Muscle of arm (tissue), 12 donors: ENCODE results near the gene SREBF1. TPM values are rescaled to one million over a fixed set of nuclear protein-coding genes. Genes with fewer than 3 reads are reported as not detected.

ENCODE experiments used
- DNase-seq: peaks from one replicate; pipeline ENCODE4 v3.0.0-alpha.2; 2013
- polyA plus RNA-seq, 12 donors: library from polyadenylated mRNA; unstranded; fragments of 120-200 nt; gene quantifications; one replicate each; pipeline ENCODE4 v1.2.1, GENCODE V29; 2013; ENCODE audit not compliant: insufficient read length in 12 of 12

SREBF1 gene
- polyA plus RNA-seq, 12 donors: 24.4 to 71.9 (median 29.6) TPM; not detected in 1

DNA sequence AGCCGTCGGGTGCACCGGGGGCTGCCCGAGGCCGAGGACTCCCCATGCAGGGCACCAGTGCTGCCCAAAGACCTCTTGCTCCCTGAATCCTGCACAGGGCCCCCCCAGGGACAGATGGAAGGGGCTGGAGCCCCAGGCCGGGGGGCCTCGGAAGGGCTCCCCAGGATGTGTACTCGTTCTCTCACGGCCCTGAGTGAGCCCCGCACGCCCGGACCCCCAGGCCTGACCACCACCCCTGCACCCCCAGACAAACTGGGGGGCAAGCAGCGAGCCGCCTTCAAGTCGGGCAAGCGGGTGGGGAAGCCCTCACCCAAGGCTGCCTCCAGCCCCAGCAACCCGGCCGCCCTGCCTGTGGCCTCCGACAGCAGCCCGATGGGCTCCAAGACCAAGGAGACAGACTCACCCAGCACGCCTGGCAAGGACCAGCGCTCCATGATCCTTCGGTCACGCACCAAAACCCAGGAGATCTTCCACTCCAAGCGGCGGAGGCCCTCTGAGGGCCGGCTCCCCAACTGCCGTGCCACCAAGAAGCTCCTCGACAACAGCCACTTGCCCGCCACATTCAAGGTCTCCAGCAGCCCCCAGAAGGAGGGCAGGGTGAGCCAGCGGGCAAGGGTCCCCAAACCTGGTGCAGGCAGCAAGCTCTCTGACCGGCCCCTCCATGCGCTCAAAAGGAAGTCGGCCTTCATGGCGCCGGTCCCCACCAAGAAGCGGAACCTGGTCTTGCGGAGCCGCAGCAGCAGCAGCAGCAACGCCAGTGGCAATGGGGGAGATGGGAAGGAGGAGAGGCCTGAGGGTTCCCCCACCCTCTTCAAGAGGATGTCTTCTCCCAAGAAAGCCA, 40.6 kb downstream of the SREBF1 start:
- no peak for DNase-seq

DNA sequence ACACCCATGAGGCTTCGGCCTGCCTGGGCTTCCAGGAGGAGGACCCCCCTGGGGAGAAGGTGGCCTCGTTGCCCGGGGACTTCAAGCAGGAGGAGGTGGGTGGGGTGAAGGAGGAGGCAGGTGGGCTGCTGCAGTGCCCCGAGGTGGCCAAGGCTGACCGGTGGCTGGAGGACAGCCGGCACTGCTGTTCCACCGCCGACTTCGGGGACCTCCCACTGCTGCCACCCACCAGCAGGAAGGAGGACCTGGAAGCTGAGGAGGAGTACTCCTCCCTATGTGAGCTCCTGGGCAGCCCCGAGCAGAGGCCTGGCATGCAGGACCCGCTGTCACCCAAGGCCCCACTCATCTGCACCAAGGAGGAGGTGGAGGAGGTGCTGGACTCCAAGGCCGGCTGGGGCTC, 41.5 kb downstream of the SREBF1 start:
- no peak for DNase-seq

- DNase-seq: no peak
Observed at GRCh38 chr17:17794382-17794781, 42.4 kb downstream of the SREBF1 start.

DNA sequence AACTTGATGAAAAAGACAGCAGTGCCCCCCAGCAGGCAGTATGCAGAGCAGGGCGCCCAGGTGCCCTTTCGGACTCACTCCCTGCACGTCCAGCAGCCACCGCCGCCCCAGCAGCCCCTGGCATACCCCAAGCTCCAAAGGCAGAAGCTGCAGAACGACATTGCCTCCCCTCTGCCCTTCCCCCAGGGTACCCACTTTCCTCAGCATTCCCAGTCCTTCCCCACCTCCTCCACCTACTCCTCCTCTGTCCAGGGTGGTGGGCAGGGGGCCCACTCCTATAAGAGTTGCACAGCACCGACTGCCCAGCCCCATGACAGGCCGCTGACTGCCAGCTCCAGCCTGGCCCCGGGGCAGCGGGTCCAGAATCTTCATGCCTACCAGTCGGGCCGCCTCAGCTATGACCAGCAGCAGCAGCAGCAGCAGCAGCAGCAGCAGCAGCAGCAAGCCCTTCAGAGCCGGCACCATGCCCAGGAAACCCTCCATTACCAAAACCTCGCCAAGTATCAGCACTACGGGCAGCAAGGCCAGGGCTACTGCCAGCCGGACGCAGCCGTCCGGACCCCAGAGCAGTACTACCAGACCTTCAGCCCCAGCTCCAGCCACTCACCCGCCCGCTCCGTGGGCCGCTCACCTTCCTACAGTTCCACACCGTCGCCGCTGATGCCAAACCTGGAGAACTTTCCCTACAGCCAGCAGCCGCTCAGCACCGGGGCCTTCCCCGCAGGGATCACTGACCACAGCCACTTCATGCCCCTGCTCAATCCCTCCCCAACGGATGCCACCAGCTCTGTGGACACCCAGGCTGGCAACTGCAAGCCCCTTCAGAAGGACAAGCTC, 43.2 kb downstream of the SREBF1 start:
- DNase-seq: no peak

DNA sequence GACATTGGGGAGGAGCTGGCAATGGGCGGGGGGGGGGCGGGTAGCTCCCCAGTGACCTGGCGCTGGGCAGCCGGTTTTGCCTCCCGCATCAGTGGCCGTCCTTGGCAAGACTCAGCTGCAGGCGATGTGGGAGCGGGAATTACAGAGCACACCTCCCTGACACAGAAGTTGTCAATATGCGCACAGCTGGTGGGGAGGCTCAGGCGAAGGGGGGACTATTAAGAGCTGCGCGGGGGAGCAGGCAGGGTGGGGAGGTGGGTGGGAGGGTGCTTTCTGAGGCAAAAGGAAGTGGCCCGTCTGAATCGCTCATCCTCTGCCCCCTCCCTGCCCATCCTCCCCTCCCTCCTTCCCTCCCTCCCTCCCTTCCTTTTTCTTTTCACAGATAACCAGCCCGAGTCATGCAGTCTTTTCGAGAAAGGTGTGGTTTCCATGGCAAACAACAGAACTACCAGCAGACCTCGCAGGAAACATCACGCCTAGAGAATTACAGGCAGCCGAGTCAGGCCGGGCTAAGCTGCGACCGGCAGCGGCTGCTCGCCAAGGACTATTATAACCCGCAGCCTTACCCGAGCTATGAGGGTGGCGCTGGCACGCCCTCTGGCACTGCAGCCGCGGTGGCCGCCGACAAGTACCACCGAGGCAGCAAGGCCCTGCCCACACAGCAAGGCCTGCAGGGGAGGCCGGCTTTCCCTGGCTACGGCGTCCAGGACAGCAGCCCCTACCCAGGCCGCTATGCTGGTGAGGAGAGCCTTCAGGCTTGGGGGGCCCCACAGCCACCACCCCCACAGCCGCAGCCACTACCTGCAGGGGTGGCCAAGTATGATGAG, 44.0 kb downstream of the SREBF1 start:
- no peak for DNase-seq

DNA sequence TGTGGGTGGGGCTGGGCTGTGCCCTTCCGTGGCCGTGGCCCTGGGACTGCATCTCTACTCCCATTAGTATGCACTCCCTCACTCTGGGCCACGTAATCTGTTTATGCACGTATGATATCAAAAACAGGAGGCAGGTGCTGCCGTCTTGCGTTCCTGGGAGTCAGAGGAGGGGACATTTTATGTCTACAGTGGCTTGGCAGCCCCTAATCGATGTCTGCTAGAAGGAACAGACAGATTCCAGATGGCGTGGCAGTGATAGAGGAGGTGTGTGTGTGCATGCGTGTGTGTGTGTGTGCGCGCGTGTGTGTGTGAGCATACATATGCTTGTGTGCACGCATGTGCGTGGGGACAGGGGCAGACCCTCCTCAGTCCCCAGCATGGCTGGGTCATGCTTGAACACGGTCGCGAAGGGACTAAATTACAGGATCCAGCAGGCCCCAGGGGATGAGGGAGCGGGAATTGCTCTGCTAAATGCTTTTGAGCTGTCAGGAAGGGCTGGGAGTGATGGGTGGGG, 44.7 kb downstream of the SREBF1 start:
- no peak for DNase-seq

GRCh38 chr17:17790637-17791464, 45.9 kb downstream of the SREBF1 start:
- no peak for DNase-seq

- no peak for DNase-seq
Observed at GRCh38 chr17:17789828-17790636, 46.8 kb downstream of the SREBF1 start.

DNA sequence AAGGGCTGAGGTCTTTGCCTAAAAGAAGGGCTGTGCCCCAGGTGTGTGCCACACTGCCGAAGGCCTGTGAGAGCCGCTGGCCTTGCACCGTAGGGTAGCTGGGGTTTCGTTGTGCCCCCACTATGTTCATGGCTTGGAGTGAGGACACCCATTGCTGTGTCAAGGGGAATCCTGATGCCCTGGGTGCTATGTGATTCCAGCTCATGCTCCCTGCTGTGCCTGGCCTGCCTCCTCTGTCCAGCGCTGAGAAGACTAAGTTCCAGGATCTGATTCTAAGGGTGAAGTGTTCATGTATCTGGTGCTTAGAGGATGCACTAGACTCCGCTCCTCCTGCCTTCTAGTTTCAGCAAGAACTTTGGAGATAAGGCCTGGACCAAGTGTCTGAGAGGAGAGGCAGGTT, 47.4 kb downstream of the SREBF1 start:
- DNase-seq: no peak

GRCh38 chr17:17788967-17789366, 47.8 kb downstream of the SREBF1 start:
- no peak for DNase-seq

- no peak for DNase-seq
Observed at GRCh38 chr17:17787568-17787967, 49.2 kb downstream of the SREBF1 start.

- DNase-seq: no peak
Observed at GRCh38 chr17:17786998-17787397, 49.8 kb downstream of the SREBF1 start.

GRCh38 chr17:17785407-17785806, 51.4 kb downstream of the SREBF1 start:
- DNase-seq: no peak

DNA sequence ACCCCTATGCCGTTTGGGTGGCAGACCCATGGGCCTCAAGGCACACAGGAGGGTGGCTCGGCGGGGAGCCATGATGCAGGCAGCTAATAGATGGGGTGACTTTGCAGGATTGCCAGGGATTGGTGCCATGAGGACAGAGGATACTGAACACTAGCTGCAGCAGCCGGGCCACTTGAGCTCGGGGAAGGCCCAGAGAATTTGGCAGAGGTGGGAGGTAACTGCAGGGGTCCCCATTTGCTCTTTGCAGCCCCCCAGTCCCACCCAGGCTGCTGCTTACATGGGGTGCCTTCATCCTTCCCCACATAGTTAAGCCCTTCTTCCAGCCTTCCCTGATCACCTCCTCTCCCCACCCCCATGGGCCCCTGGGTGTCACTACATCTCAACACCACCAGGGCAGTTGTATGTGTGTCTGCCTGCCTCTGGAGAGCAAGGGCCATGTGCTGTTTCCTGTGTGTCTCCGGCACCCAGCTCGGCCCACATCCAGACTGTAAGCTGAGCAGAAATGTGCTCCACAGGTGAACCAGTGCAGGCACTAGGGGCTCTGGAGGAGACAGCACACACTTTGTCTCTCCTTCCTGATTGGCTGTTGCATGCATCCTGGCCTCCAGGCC, 52.0 kb downstream of the SREBF1 start:
- no peak for DNase-seq

- peak; percentile 64 for DNase-seq
Observed at GRCh38 chr17:17783825-17784656, 52.7 kb downstream of the SREBF1 start.

DNA sequence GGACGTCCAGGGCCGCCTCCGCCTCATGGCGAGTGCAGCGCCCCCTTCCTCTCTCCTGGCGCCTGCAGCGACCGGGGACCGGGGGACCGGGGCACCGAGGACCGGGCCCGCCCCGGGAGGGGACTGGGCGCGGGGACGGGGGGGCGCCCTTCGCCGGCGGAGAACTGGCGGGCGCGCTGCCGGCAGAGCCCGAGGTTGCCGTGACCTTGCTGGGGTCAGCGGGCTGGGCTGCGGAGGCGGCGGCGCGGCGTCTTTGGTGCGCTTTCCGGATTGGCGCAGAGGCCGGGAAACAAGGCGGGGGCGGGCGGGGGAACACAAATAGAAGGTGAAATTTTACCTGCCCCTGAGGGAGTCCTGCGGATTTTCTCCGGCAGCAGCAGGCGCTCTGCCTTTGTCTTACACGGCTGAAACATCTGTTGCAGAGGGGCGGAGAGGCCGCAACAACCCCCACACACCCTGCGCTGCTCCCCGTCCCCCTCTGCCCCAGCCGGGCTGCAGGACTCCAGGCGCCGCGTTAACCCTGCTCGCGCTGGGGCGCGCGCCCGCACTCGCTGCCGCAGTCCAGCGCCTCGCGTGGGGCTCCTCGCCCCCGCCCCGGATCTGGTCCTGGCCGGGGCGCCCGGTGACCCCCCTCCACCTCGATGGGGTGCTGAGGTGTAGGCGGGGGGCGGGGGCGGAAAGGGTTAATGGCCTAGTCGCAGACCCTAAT, 53.5 kb downstream of the SREBF1 start:
- DNase-seq: peak; percentile 46

GRCh38 chr17:17782523-17783115, 54.2 kb downstream of the SREBF1 start:
- DNase-seq: no peak
